ENCODE results near the gene COL9A3.

COL9A3 gene

DNA sequence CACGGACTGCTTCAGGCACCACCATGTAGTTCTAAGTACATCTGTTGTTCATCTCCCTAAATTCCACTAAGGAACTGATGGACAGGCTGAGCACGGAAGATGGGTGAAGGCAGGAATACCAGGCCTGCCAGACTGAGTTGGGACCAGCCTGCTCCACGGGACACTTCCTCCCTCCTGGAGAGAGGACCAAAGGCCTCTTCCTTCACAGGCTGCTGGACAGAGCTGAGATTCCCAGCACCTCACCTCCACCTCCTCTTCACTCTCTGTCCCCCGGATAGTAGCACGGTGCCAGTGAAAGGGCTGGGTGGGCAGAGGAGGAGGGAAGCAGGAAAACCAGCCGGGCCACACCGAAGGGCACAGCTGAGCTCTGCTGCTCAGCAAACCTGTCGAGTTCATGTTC lies 67.7 kb downstream of the COL9A3 start:
- Histone ChIP-seq H3K27ac (no peak overlapping the region), H3K27me3 (no peaks in the 10 kb centered on the region), H3K4me1 (peaks cover 0 to 6% (median 0%) of the 10 kb centered on the region in 4 donors), H3K36me3 (peaks cover 30 to 67% (median 49%) of the 10 kb centered on the region in 3 donors), H3K9me3 (no peaks in the 10 kb centered on the region), H3K4me3 (no peak overlapping the region)
- intact Hi-C loops (cut with DNase I; ENCODE audit: low total_unique reads), result no loop called here
- TF ChIP-seq CTCF (IDR thresholded peaks at IDR 0.05), result no peak
- DNase-seq, result no peak

DNA sequence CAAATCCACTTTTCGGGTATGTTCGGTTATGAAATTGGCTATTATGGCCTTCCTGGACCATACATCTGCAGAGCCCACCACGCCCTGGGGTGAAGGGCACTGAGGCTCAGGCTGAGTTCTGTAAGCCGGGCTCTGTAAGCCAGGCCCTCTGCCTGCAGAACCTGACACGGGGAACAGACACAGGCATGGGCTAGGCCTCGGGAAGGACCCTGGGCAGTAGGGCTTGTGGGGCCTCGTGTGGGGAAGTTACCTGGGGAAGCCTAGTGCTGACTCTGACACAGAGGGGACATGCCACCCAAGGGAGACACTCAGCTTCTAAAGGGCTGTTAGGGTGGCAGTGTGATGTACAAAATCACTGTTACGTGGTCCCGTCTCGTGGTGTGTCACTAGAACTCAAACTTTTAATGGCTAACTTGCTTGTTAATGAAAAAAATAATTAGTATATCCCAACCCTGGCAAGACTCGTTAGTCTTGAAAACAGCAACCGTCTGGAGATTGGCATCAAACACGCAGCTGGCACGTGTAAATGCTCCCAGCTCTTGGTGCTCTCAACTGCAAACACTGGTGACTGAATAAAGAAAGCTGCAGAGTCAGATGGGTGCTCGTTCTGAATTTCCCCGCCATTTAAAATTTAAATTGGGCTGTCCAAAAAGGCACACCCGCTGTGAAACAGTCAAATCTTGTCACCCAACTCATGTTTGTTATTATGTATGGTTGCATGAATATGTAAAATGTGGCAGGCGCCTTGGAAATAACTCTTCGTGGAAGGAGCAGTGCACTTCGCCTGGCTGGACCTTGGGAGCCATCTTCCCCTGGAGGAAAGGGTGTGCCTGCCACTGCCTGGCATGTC lies 68.4 kb downstream of the COL9A3 start:
- no peak for DNase-seq
- intact Hi-C loops (cut with DNase I; ENCODE audit: low total_unique reads), result no loop called here
- no peak for TF ChIP-seq CTCF (IDR thresholded peaks at IDR 0.05)
- H3K27ac ChIP-seq, result no peak overlapping the region
- H3K4me3 ChIP-seq, result no peak overlapping the region
- H3K27me3 ChIP-seq, result no peaks in the 10 kb centered on the region
- peaks cover 0 to 6% (median 0%) of the 10 kb centered on the region in 4 donors for H3K4me1 ChIP-seq
- H3K36me3 ChIP-seq, result peaks cover 37 to 67% (median 53%) of the 10 kb centered on the region in 3 donors
- no peaks in the 10 kb centered on the region for H3K9me3 ChIP-seq

- H3K36me3 ChIP-seq, result peaks cover 38 to 67% (median 53%) of the 10 kb centered on the region in 3 donors
Measured at GRCh38 chr20:62885896-62886708, 69.3 kb downstream of the COL9A3 start.

GRCh38 chr20:62886709-62887058 lies 69.8 kb downstream of the COL9A3 start:
- peaks cover 0 to 6% (median 0%) of the 10 kb centered on the region in 4 donors for H3K4me1 ChIP-seq
- H3K4me3 ChIP-seq, result no peak overlapping the region
- no peak overlapping the region for H3K27ac ChIP-seq
- intact Hi-C loops (cut with DNase I; ENCODE audit: low total_unique reads), result no loop called here
- no peaks in the 10 kb centered on the region for H3K9me3 ChIP-seq
- DNase-seq, result no peak
- H3K27me3 ChIP-seq, result no peaks in the 10 kb centered on the region
- H3K36me3 ChIP-seq, result peaks cover 38 to 67% (median 53%) of the 10 kb centered on the region in 3 donors
- no peak for TF ChIP-seq CTCF (IDR thresholded peaks at IDR 0.05)

More at GRCh38 chr20:62885896-62886708, 69.3 kb downstream of the COL9A3 start:
- no peaks in the 10 kb centered on the region for H3K9me3 ChIP-seq
- no peak for DNase-seq
- TF ChIP-seq CTCF (IDR thresholded peaks at IDR 0.05), result no peak
- no peak overlapping the region for H3K4me3 ChIP-seq
- intact Hi-C loops (cut with DNase I; ENCODE audit: low total_unique reads), result no loop called here
- H3K27me3 ChIP-seq, result no peaks in the 10 kb centered on the region
- H3K27ac ChIP-seq, result no peak overlapping the region
- peaks cover 0 to 6% (median 0%) of the 10 kb centered on the region in 4 donors for H3K4me1 ChIP-seq

GRCh38 chr20:62887152-62887859 lies 70.5 kb downstream of the COL9A3 start:
- H3K4me3 ChIP-seq, result no peak overlapping the region
- no peaks in the 10 kb centered on the region for H3K9me3 ChIP-seq
- no peak for TF ChIP-seq CTCF (IDR thresholded peaks at IDR 0.05)
- intact Hi-C loops (cut with DNase I; ENCODE audit: low total_unique reads), result no loop called here
- no peaks in the 10 kb centered on the region for H3K27me3 ChIP-seq
- peaks cover 41 to 69% (median 54%) of the 10 kb centered on the region in 3 donors for H3K36me3 ChIP-seq
- DNase-seq, result no peak
- H3K27ac ChIP-seq, result no peak overlapping the region
- H3K4me1 ChIP-seq, result peaks cover 0 to 6% (median 0%) of the 10 kb centered on the region in 4 donors
